Measurements from ENCODE around the gene CTSK. TPM values are rescaled to one million over a fixed set of nuclear protein-coding genes. Genes with fewer than 3 reads are reported as not detected.
"Not testable (repeated sequence)": the region's sequence is repeated elsewhere in the genome, so short reads cannot be mapped to it uniquely, and the experiment has no call there.

CTSK gene
- polyA plus RNA-seq, 1 experiment, result 70.7 TPM

DNA sequence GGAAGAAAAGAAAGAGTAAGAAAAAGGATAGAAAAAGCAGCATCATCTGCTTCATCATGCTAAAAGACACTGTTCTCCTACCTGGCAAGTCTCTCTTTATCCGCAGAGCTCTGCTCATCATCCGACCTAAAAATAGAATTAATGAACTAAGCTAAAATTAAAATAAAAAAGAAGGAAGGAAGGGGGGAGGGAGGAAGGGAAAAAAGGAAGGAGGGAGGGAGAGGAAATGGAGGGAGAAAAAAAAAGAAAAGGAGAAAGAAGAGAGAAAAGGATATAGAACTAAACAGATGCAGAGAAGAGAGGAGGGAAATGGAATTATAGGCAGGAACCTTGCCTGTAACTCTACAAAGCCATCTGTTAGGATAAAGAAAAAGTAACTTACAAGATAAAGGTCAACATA is 34.3 kb upstream of the CTSK start:
- ChIA-PET CTCF (interaction anchor here (0.6 kb wide), 1 partner anchor 201 kb away, joined by 4 read pairs; no protein-coding TSS in a partner anchor), POLR2A (no interaction called here)
- Histone ChIP-seq H3K36me3 (ENCODE audit: control insufficient read depth, insufficient read depth, low read length) (peaks cover 2% of the 10 kb centered on the region; the same call in 1 of the 2 replicates), H3K27me3 (ENCODE audit: control insufficient read depth, insufficient read depth, low read length) (no peaks in the 10 kb centered on the region), H3K4me3 (ENCODE audit: low read depth, low read length) (no peak overlapping the region)
- no peak for DNase-seq (ENCODE audit: low read depth)
- TF ChIP-seq, protein P1, sequence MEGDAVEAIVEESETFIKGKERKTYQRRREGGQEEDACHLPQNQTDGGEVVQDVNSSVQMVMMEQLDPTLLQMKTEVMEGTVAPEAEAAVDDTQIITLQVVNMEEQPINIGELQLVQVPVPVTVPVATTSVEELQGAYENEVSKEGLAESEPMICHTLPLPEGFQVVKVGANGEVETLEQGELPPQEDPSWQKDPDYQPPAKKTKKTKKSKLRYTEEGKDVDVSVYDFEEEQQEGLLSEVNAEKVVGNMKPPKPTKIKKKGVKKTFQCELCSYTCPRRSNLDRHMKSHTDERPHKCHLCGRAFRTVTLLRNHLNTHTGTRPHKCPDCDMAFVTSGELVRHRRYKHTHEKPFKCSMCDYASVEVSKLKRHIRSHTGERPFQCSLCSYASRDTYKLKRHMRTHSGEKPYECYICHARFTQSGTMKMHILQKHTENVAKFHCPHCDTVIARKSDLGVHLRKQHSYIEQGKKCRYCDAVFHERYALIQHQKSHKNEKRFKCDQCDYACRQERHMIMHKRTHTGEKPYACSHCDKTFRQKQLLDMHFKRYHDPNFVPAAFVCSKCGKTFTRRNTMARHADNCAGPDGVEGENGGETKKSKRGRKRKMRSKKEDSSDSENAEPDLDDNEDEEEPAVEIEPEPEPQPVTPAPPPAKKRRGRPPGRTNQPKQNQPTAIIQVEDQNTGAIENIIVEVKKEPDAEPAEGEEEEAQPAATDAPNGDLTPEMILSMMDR (IDR thresholded peaks at IDR 0.05; ENCODE audit: insufficient read depth, low read depth, low read length), result no peak

DNA sequence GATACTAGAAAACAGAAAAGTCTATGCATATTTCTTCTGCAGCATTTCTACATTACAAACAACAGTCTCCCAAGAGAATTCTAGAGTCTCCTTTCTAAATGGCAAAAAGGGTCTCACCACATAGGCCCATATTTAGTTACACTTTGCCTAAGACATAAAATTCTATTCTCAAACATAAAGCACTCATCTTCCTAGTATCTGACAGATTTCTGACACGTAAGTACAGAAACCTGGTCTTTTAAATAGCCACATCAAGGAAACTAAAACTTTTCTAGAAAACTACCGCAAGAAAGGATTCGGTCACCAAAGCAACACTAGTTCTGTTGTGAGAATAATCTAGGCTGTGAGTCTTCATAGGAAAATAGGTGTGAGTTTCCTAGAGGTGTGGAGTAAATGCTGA is 33.6 kb upstream of the CTSK start:
- H3K27me3 ChIP-seq (ENCODE audit: control insufficient read depth, insufficient read depth, low read length), result no peaks in the 10 kb centered on the region
- ChIA-PET POLR2A (no interaction called here), CTCF (interaction anchor here (0.6 to 0.7 kb wide), 2 partner anchors 200 to 404 kb away, joined by 3 to 4 read pairs; no protein-coding TSS in a partner anchor)
- TF ChIP-seq, protein P1 (IDR thresholded peaks at IDR 0.05; ENCODE audit: insufficient read depth, low read depth, low read length), result no peak
- no peak for DNase-seq (ENCODE audit: low read depth)
- H3K36me3 ChIP-seq (ENCODE audit: control insufficient read depth, insufficient read depth, low read length), result peaks cover 2% of the 10 kb centered on the region; the same call in 1 of the 2 replicates
- H3K4me3 ChIP-seq (ENCODE audit: low read depth, low read length), result no peak overlapping the region

DNA sequence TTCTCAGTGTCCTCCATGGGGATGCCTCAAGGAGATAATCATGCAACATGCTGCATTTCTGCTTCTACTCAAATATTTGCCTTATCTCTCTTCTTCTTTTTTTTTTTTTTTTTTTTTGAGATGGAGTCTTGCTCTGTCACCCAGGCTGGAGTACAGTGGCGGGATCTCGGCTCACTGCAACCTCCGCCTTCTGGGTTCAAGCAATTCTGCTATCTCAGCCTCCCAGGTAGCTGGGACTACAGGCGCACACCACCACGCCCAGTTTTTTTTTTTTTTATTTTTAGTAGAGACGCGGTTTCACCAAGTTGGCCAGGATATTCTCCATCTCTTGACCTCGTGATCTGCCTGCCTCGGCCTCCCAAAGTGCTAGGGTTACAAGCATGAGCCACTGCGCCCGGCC is 32.8 kb upstream of the CTSK start:
- DNase-seq (ENCODE audit: low read depth); POLR2A ChIA-PET; H3K4me3 ChIP-seq (ENCODE audit: low read depth, low read length); H3K27me3 ChIP-seq (ENCODE audit: control insufficient read depth, insufficient read depth, low read length); H3K36me3 ChIP-seq (ENCODE audit: control insufficient read depth, insufficient read depth, low read length): not testable (repeated sequence)
- CTCF ChIA-PET, result interaction anchor here (0.7 kb wide), 1 partner anchor 405 kb away, joined by 3 read pairs; no protein-coding TSS in a partner anchor

DNA sequence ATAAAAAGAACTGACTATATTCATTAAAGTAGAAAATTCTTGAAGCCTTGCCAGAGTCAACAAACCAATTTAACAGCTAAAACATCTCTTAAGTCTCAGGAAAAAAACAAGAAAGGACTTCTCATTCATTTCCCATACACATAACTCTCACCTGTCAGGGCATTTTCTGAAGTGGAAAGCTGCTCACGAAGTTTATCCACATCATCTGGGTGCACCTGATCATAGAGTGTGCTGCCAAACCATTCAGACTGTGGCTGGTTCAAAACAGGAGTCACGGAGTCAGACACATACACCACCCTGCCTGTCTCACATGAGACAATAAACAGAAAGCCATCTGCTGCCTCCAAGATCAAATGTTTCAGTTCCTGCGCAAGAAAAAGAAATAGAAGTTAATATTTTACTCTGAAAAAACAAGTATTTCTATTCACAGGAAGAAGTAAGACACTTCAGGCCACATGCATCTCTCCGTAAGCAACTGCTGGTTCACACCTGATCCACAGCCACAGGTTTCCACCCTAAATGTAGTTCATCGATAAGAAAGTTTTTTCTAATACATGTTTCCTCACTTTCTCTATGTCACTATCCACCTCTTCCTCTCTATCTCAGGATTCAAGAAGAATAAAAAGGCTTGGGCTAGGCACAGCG is 28.2 kb upstream of the CTSK start:
- DNase-seq (ENCODE audit: low read depth), result no peak
- TF ChIP-seq, protein P1 (IDR thresholded peaks at IDR 0.05; ENCODE audit: insufficient read depth, low read depth, low read length), result no peak
- Histone ChIP-seq H3K27me3 (ENCODE audit: control insufficient read depth, insufficient read depth, low read length) (no peaks in the 10 kb centered on the region), H3K4me3 (ENCODE audit: low read depth, low read length) (no peak overlapping the region), H3K36me3 (ENCODE audit: control insufficient read depth, insufficient read depth, low read length) (peaks cover 7% of the 10 kb centered on the region)
- POLR2A ChIA-PET, result no interaction called here
- CTCF ChIA-PET, result no interaction called here

DNA sequence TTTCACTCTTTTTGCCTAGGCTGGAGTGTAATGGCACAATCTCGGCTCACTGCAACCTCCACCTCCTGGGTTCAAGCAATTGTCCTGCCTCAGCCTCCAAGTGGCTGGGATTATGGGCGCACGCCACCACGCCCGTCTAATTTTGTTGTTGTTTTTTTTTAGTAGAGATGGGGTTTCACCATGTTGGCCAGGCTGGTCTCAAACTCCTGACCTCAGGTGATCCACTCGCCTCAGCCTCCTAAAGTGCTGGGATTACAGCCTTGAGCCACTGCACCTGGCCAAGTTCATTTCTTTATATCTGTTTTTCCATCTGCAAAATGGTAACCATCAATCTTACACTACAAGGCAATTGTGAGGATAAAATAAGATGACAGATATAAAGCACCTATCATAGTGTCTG is 25.9 kb upstream of the CTSK start:
- DNase-seq (ENCODE audit: low read depth); H3K4me3 ChIP-seq (ENCODE audit: low read depth, low read length); POLR2A ChIA-PET; H3K27me3 ChIP-seq (ENCODE audit: control insufficient read depth, insufficient read depth, low read length); CTCF ChIA-PET: not testable (repeated sequence)
- H3K36me3 ChIP-seq (ENCODE audit: control insufficient read depth, insufficient read depth, low read length), result peaks cover 11% of the 10 kb centered on the region

DNA sequence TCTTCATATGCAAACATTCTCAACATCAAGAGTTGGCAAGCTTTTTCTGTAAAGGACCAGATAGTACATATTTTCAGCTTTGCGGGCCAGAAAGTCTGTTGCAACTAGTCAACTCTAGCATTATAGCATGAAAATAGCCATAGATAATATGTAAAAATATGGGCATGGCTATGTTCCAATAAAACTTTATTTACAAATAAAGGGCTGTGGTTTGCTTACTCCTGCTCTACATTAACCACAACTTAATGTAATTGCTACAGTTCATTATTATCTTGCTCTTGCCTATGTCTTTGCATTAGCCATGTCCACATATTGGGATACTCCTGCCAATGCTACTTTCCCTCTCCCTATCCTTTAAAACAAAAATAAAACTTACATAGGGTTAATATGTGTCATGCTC is 24.5 kb upstream of the CTSK start:
- Histone ChIP-seq H3K36me3 (ENCODE audit: control insufficient read depth, insufficient read depth, low read length) (peaks cover 13% of the 10 kb centered on the region), H3K4me3 (ENCODE audit: low read depth, low read length) (no peak overlapping the region), H3K27me3 (ENCODE audit: control insufficient read depth, insufficient read depth, low read length) (no peaks in the 10 kb centered on the region)
- POLR2A ChIA-PET, result no interaction called here
- TF ChIP-seq, protein P1 (IDR thresholded peaks at IDR 0.05; ENCODE audit: insufficient read depth, low read depth, low read length), result no peak
- no peak for DNase-seq (ENCODE audit: low read depth)
- CTCF ChIA-PET, result interaction anchor here (0.6 to 1.1 kb wide), 2 partner anchors 20 to 145 kb away, joined by 3 read pairs; no protein-coding TSS in a partner anchor
